ENCODE results near the gene MFRP. TPM values are rescaled to one million over a fixed set of nuclear protein-coding genes. Genes with fewer than 3 reads are reported as not detected.

The MFRP gene
- total and polyA plus RNA-seq, 3 donors from 2014 or later = not detected

- intact Hi-C loops (cut with DNase I; ENCODE audit: low total_unique reads) = loop anchor here (2.0 to 10.0 kb wide), 2 partner anchors 18 to 118 kb away; no protein-coding TSS in a partner anchor
- Histone ChIP-seq H3K27me3 (no peaks in the 10 kb centered on the region), H3K4me1 (peaks cover 24% of the 10 kb centered on the region), H3K27ac (peak overlapping the region; percentile 27 to 69), H3K9me3 (no peaks in the 10 kb centered on the region), H3K36me3 (ENCODE audit: low read depth, missing control alignments) (no peaks in the 10 kb centered on the region), H3K4me3 (peak overlapping the region; percentile 39 to 63)
- no peak for DNase-seq
- WGBS, 2 donors = 35 to 36% methylated on average over 5 to 11 of the region's 13 CpGs
- TF ChIP-seq, protein P1, sequence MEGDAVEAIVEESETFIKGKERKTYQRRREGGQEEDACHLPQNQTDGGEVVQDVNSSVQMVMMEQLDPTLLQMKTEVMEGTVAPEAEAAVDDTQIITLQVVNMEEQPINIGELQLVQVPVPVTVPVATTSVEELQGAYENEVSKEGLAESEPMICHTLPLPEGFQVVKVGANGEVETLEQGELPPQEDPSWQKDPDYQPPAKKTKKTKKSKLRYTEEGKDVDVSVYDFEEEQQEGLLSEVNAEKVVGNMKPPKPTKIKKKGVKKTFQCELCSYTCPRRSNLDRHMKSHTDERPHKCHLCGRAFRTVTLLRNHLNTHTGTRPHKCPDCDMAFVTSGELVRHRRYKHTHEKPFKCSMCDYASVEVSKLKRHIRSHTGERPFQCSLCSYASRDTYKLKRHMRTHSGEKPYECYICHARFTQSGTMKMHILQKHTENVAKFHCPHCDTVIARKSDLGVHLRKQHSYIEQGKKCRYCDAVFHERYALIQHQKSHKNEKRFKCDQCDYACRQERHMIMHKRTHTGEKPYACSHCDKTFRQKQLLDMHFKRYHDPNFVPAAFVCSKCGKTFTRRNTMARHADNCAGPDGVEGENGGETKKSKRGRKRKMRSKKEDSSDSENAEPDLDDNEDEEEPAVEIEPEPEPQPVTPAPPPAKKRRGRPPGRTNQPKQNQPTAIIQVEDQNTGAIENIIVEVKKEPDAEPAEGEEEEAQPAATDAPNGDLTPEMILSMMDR (IDR thresholded peaks at IDR 0.05) = no peak
- no peak for TF ChIP-seq POLR2A (IDR thresholded peaks at IDR 0.05)
Observed at GRCh38 chr11:119357074-119357473, 10.6 kb upstream of the MFRP start.

GRCh38 chr11:119356349-119357031 is 10.0 kb upstream of the MFRP start:
- DNase-seq = peak; percentile 89
- H3K27ac ChIP-seq = peak overlapping the region; percentile 27 to 69
- peak overlapping the region; percentile 39 to 63 for H3K4me3 ChIP-seq
- intact Hi-C loops (cut with DNase I; ENCODE audit: low total_unique reads) = loop anchor here (2.0 to 10.0 kb wide), 2 partner anchors 18 to 118 kb away; no protein-coding TSS in a partner anchor
- WGBS, 2 donors = 2 to 7% methylated on average over 28 to 52 of the region's 54 CpGs
- H3K36me3 ChIP-seq (ENCODE audit: low read depth, missing control alignments) = no peaks in the 10 kb centered on the region
- no peaks in the 10 kb centered on the region for H3K9me3 ChIP-seq
- TF ChIP-seq POLR2A (IDR thresholded peaks at IDR 0.05) = no peak
- TF ChIP-seq, protein P1 (IDR thresholded peaks at IDR 0.05) = peak; percentile 84 to 88 (median 85)
- H3K27me3 ChIP-seq = no peaks in the 10 kb centered on the region
- H3K4me1 ChIP-seq = peaks cover 21% of the 10 kb centered on the region

DNA sequence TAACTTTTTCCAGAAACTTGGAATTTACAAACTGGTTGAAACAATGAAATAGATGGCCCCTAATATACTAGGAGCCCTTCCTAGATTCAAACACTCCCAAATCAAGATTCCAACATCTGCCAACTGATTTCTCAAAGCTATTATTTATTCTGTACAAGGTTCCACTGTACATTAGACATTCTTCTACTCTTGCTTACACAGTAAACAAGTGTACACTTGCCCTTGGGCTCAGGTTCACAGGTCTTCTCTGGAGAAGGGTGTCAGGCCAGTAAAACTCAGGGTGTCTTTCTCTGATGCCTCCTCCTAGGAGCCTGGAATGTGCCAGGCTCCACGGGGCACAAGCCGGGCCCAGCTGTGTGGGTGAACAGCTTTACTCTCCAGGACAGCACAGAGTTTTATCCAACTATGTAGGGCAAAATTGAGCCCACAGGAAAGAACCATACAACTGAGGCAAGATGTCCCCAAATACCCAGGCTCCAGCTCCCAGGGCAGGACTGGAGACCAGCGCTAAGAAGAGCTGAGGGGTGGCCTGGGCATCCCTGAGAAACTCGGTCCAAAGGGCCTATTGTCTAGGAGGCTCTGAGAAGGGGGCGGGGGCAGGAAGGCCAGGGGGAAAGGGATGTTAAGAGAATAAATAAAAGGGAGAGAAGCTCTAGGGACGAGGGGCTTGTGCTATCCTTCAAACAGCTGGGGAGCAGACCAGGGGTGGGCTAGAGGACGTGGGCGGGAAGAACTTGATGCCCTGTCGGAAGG is 8.8 kb upstream of the MFRP start:
- H3K27me3 ChIP-seq = no peaks in the 10 kb centered on the region
- no peaks in the 10 kb centered on the region for H3K36me3 ChIP-seq (ENCODE audit: low read depth, missing control alignments)
- WGBS, 2 donors = 52 to 57% methylated on average over 9 of the region's 9 CpGs
- H3K27ac ChIP-seq = no peak overlapping the region
- H3K4me1 ChIP-seq = peaks cover 15% of the 10 kb centered on the region
- DNase-seq = no peak
- no peaks in the 10 kb centered on the region for H3K9me3 ChIP-seq
- no peak overlapping the region for H3K4me3 ChIP-seq
- intact Hi-C loops (cut with DNase I; ENCODE audit: low total_unique reads) = loop anchor here (10.0 kb wide), 1 partner anchor 120 kb away; no protein-coding TSS in a partner anchor
- TF ChIP-seq, protein P1 (IDR thresholded peaks at IDR 0.05) = no peak
- TF ChIP-seq POLR2A (IDR thresholded peaks at IDR 0.05) = no peak

DNA sequence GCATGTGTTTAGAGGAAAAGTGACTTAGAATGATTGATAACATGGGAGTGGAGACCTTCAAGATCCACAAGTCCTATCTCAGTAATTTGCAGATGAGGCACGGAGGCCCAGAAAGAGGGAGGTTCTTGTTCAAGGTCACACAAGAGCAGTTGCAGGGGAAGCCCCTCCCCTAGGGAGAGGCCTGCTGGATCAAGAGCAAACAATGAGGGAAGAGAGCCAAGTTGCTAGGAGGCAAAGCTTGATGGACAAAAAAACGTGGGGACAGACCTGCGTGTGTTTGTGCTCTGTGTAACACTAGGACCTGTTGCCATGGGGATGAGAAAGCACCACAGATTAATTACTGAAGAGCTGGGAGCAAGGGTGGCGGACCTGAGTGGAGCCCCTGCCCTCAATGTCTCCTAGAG is 6.4 kb upstream of the MFRP start:
- whole genome bisulfite sequencing, 2 donors = 24 to 37% methylated on average over 4 of the region's 4 CpGs
- intact Hi-C loops (cut with DNase I; ENCODE audit: low total_unique reads) = loop anchor here (10.0 kb wide), 1 partner anchor 122 kb away; no protein-coding TSS in a partner anchor
- DNase-seq = peak; percentile 91
- Histone ChIP-seq H3K9me3 (no peaks in the 10 kb centered on the region), H3K4me3 (no peak overlapping the region), H3K36me3 (ENCODE audit: low read depth, missing control alignments) (no peaks in the 10 kb centered on the region), H3K27ac (peak overlapping the region; percentile 20 to 47), H3K27me3 (no peaks in the 10 kb centered on the region), H3K4me1 (peaks cover 15% of the 10 kb centered on the region)
- TF ChIP-seq, protein P1 (IDR thresholded peaks at IDR 0.05) = no peak
- TF ChIP-seq POLR2A (IDR thresholded peaks at IDR 0.05) = no peak

All from testis (tissue), 3 donors.